K562 (cell line): ENCODE data around the gene ABCC1. TPM values are rescaled to one million over a fixed set of nuclear protein-coding genes. Genes with fewer than 3 reads are reported as not detected.

Source experiments
- ATAC-seq: fragments of 200-7000 bp; cut with Tn5 transposase; 3 replicates; pipeline ENCODE4 v1.9.1; 2020; ENCODE audit warnings: moderate library complexity
- BruUV-seq: library from RNA; stranded (reverse); fragments of 400-500 nt; replicated peaks from 2 replicates; lab custom pipeline; 2021; lab: Mats Ljungman, UMichigan
- CTCF ChIA-PET: fragments of 300-600 bp; formaldehyde crosslinking; extraction: SDS; loops from one replicate; lab custom pipeline; 2021; ENCODE audit warnings: low intra/inter-chr PET ratio; lab: Yijun Ruan, JAX
- POLR2A ChIA-PET: fragments of 300-600, 350-650 bp; sonication (Branson Sonifier 250); formaldehyde crosslinking; extraction: SDS; loops from one replicate; lab custom pipeline; 2021; ENCODE audit warnings: antibody characterized with exemption, inconsistent platforms; lab: Yijun Ruan, JAX
- DNase-seq, 4 experiments: peaks; one replicate each; pipeline versions ENCODE4 v3.0.0 to v3.0.0-alpha.2; 2011 to 2018; ENCODE audit warnings: low spot score in 3 of 4, mixed read lengths in 3 of 4; ENCODE audit errors: extremely low read depth in 1 of 4
- FAIRE-seq: peaks from 2 replicates; lab custom pipeline; 2011; peaks lifted over from hg19 to GRCh38; lab: Jason Lieb, UNC
- H2AFZ ChIP-seq: 2 replicates; pipeline ENCODE4 v1.6.0; 2011; ENCODE audit warnings: low read depth, low read length, control low read depth, inconsistent platforms
- H3K27ac ChIP-seq: fragments of 200-600 bp; 3 replicates; pipeline ENCODE4 v1.8.0; 2011; ENCODE audit warnings: low read depth, mild to moderate bottlenecking, control low read depth, inconsistent platforms, low read length, moderate library complexity, mixed read lengths; ENCODE audit errors: extremely low read depth
- H3K27me3 ChIP-seq, 2 experiments: fragments of 300-600 bp in 1 of 2; 2 replicates in 1 of 2; 3 replicates in 1 of 2; pipeline versions ENCODE4 v1.6.0 to v1.8.0; 2011; ENCODE audit warnings: inconsistent platforms in 2 of 2, low read length in 2 of 2, mild to moderate bottlenecking in 1 of 2, mixed read lengths in 1 of 2, moderate library complexity in 1 of 2; ENCODE audit not compliant: control insufficient read depth in 2 of 2, insufficient read depth in 2 of 2
- H3K36me3 ChIP-seq: fragments of 300-600 bp; 3 replicates; pipeline ENCODE4 v1.8.0; 2011; ENCODE audit warnings: mild to moderate bottlenecking, low read length, inconsistent platforms; ENCODE audit not compliant: control insufficient read depth, insufficient read depth
- H3K4me1 ChIP-seq, 2 experiments: fragments of 200-600 bp in 1 of 2; replicated peaks in 1 of 2; 2 replicates in 1 of 2; 3 replicates in 1 of 2; pipeline versions ENCODE4 v1.5.1 to v1.8.0; 2011; ENCODE audit warnings: inconsistent platforms in 2 of 2, low read length in 2 of 2, mild to moderate bottlenecking in 1 of 2, mixed read lengths in 1 of 2, moderate library complexity in 1 of 2; ENCODE audit not compliant: control insufficient read depth in 2 of 2, insufficient read depth in 2 of 2
- H3K4me2 ChIP-seq: 2 replicates; pipeline ENCODE4 v1.6.1; 2011; ENCODE audit warnings: low read length, control low read depth, inconsistent platforms, mixed read lengths; ENCODE audit not compliant: insufficient read depth
- H3K4me3 ChIP-seq: fragments of 200-600 bp; sonication (generic), shearing (Covaris generic); 2 replicates; pipeline ENCODE4 v1.5.1; 2016; ENCODE audit warnings: control low read depth, inconsistent platforms
- H3K79me2 ChIP-seq: fragments of 200-600 bp; 3 replicates; pipeline ENCODE4 v1.8.0; 2011; ENCODE audit warnings: low read length, inconsistent platforms; ENCODE audit not compliant: control insufficient read depth, insufficient read depth
- H3K9ac ChIP-seq, 2 experiments: 2 replicates each; pipeline versions ENCODE4 v1.6.0 to v1.6.1; 2011; ENCODE audit warnings: low read depth in 2 of 2, low read length in 2 of 2, control low read depth in 1 of 2, inconsistent platforms in 1 of 2, mild to moderate bottlenecking in 1 of 2, mixed read lengths in 1 of 2; ENCODE audit not compliant: insufficient read depth in 1 of 2
- H3K9me1 ChIP-seq: one replicate; pipeline ENCODE4 v1.6.0; 2011; ENCODE audit warnings: inconsistent platforms, mild to moderate bottlenecking, low read length, moderate library complexity; ENCODE audit not compliant: control insufficient read depth, insufficient read depth
- H3K9me3 ChIP-seq: replicated peaks from 2 replicates; pipeline ENCODE4 v1.5.1; 2011; ENCODE audit warnings: low read depth, low read length, inconsistent platforms; ENCODE audit not compliant: control insufficient read depth, insufficient read depth
- H4K20me1 ChIP-seq: replicated peaks from 2 replicates; pipeline ENCODE4 v1.6.1; 2011; ENCODE audit warnings: low read length, inconsistent platforms, mixed read lengths; ENCODE audit not compliant: control insufficient read depth, insufficient read depth
- E2F3 ChIP-seq: fragments of 250-450 bp; sonication (Bioruptor Pico); IDR thresholded peaks from 2 replicates; pipeline ENCODE4 v1.4.0; 2020; ENCODE audit warnings: mild to moderate bottlenecking
- EP300 ChIP-seq: IDR thresholded peaks from 2 replicates; pipeline ENCODE4 v1.6.1; 2012; ENCODE audit warnings: low read length, improper control_type of control experiment
- KDM5B ChIP-seq: fragments of 200-600 bp; sonication (generic); IDR thresholded peaks from 2 replicates; pipeline ENCODE4 v1.6.1; 2012; ENCODE audit warnings: low read depth, mild to moderate bottlenecking, moderate library complexity, low read length, control low read depth, inconsistent platforms; ENCODE audit not compliant: insufficient replicate concordance
- KHSRP ChIP-seq: fragments of 450-650 bp; IDR thresholded peaks from 2 replicates; pipeline ENCODE4 v1.6.1; 2017
- NCOA2 ChIP-seq, 2 experiments: fragments of 450-650 bp; IDR thresholded peaks; 2 replicates each; pipeline ENCODE4 v1.6.1; 2018; ENCODE audit warnings: mild to moderate bottlenecking in 2 of 2, moderate library complexity in 1 of 2; ENCODE audit not compliant: partially characterized antibody in 2 of 2
- NFYB ChIP-seq: IDR thresholded peaks from 2 replicates; pipeline ENCODE4 v1.6.1; 2011; ENCODE audit warnings: mild to moderate bottlenecking, moderate library complexity; ENCODE audit not compliant: insufficient read length; ENCODE audit errors: extremely low read depth
- RFX1 ChIP-seq: fragments of 450-650 bp; IDR thresholded peaks from 2 replicates; pipeline ENCODE4 v1.6.1; 2016; ENCODE audit warnings: mild to moderate bottlenecking, moderate library complexity
- TAF1 ChIP-seq: IDR thresholded peaks from 2 replicates; pipeline ENCODE4 v1.6.1; 2011; ENCODE audit warnings: mild to moderate bottlenecking, low read length, moderate library complexity; ENCODE audit not compliant: insufficient read depth, control insufficient read depth, severe bottlenecking; ENCODE audit errors: extremely low read depth
- ZBTB1 ChIP-seq: sonication (generic); formaldehyde crosslinking; IDR thresholded peaks from 2 replicates; pipeline ENCODE4 v1.8.1; 2023; ENCODE audit warnings: missing genetic modification reagents, low read depth, mild to moderate bottlenecking, borderline replicate concordance
- ZFP30 ChIP-seq: fragments of 250-450 bp; sonication (Bioruptor Pico); IDR thresholded peaks from 2 replicates; pipeline ENCODE4 v1.8.0; 2022; ENCODE audit warnings: moderate library complexity, mild to moderate bottlenecking, inconsistent platforms, borderline replicate concordance
- ZNF354B ChIP-seq: fragments of 250-450 bp; sonication (Bioruptor Pico); IDR thresholded peaks from 2 replicates; pipeline ENCODE4 v1.4.0; 2020
- ZNF551 ChIP-seq: fragments of 250-450 bp; sonication (Bioruptor Pico); IDR thresholded peaks from 2 replicates; pipeline ENCODE4 v1.5.0; 2021; ENCODE audit warnings: mild to moderate bottlenecking, moderate library complexity
- ZNF639 ChIP-seq, 2 experiments: fragments of 200-800 bp in 1 of 2; sonication (Bioruptor generic) in 1 of 2; sonication (generic) in 1 of 2; formaldehyde crosslinking in 1 of 2; IDR thresholded peaks in 1 of 2; conservative IDR thresholded peaks in 1 of 2; 2 replicates each; pipeline versions ENCODE4 v1.5.0 to v1.6.1; 2016 to 2020; ENCODE audit warnings: missing compliant biosample characterization in 1 of 2, missing genetic modification characterization in 1 of 2, missing genetic modification reagents in 1 of 2
- ZNF717 ChIP-seq: fragments of 250-450 bp; sonication (Bioruptor Pico); IDR thresholded peaks from 2 replicates; pipeline ENCODE4 v1.5.0; 2021
- WGBS: fragments of 100-300 bp; shearing (Covaris generic); methylation state at CpG from one replicate; pipeline ENCODE4 v1.1.6; 2016; ENCODE audit warnings: low coverage, mixed read lengths; ENCODE audit not compliant: insufficient coverage; ENCODE audit errors: missing lambda C conversion rate; 5-methylcytosine and 5-hydroxymethylcytosine counted together
- in situ Hi-C: fragments of 300-500 bp; cut with MboI; formaldehyde crosslinking; loops from 4 replicates; pipeline ENCODE4 v1.15.0; 2018; ENCODE audit warnings: inconsistent platforms, mixed read lengths
- intact Hi-C: fragments of 100-400 bp; cut with micrococcal nuclease; formaldehyde crosslinking; loops from 2 replicates; pipeline ENCODE4 v1.14.2; 2022
- polyA plus RNA-seq, 8 experiments: library from polyadenylated mRNA; depleted of rRNA in 4 of 8; stranded (reverse) in 5 of 8; unstranded in 3 of 8; fragments of >200 nt; fragmentation: Nextera tagmentation in 2 of 8; fragmentation: Illumina TruSeq in 1 of 8; extraction: Ambion mirVana in 2 of 8; extraction: Trizol in 1 of 8; gene quantifications; 2 replicates each; pipeline versions ENCODE4 v1.2.1 to v1.2.3, GENCODE V29; 2011 to 2014; ENCODE audit warnings: inconsistent platforms in 1 of 8, missing spikeins in 1 of 8
- total RNA-seq, 7 experiments: library from RNA; depleted of rRNA in 6 of 7; stranded (reverse); fragments of >200 nt in 6 of 7; fragmentation: Illumina TruSeq in 2 of 7; extraction: Trizol in 2 of 7; gene quantifications; 2 replicates each; pipeline versions ENCODE4 v1.2.1 to v1.2.3, GENCODE V29; 2011 to 2021; ENCODE audit warnings: low replicate concordance in 1 of 7

ABCC1 gene
- total and polyA plus RNA-seq, 9 of the 15 experiments (the other 6 are each of a cell fraction or from before 2014, with no cell fraction given), result 3.9 to 41.6 (median 10.0) TPM

DNA sequence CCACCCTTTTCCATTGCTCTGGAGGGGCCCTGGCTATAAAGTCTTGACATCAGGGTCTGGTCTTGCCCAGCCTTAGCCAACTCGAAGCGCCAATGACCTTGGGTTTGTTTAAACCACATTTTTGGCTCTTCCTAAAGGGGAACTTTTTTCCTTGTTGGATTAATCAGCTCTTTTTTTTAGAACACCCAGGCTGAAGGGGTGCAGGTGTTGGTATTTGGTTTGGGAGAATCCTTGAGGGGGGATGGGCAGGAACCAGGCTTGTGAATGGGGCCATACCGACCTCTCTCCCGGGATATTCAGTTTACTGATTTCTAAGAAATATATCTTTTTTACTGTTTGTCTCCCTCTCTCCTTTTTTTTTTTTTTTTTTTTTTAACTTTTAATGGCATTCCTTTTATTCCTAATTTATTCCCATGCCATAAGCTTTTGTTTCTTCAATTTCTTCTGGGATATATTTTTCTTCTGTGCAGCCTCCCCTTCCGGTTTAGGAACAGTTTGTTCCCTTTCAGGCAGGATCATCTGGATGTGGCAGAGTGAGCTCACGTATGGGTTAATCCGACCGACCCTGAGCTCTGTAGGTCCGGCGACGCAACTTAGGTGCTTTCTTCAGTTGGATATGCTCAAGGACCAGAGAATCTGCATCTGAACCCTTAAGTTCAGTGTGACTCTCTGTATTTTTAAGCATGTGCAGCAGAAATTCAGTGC lies 144.4 kb downstream of the ABCC1 start:
- Histone ChIP-seq H3K9ac (no peak overlapping the region), H3K36me3 (peaks cover 79% of the 10 kb centered on the region; the same call in 2 of the 3 replicates), H3K4me1 (no peaks in the 10 kb centered on the region), H3K4me3 (no peak overlapping the region), H3K79me2 (no peaks in the 10 kb centered on the region)
- DNase-seq, result no peak
- TF ChIP-seq ZBTB1, result no peak
- TF ChIP-seq NCOA2 (IDR thresholded peaks at IDR 0.05; ENCODE audit: partially characterized antibody in 2 of 2), result no peak
- no peak for TF ChIP-seq ZNF354B (CRISPR knock-in tag)
- TF ChIP-seq TAF1, result no peak
- TF ChIP-seq, all 486 proteins: peak for 0
- Histone ChIP-seq H3K27ac (no peak overlapping the region), H3K9me1 (no peaks in the 10 kb centered on the region), H3K9me3 (no peaks in the 10 kb centered on the region), H3K4me2 (no peak overlapping the region), H3K27me3 (no peaks in the 10 kb centered on the region), H4K20me1 (no peaks in the 10 kb centered on the region), H2AFZ (no peak overlapping the region)
- intact Hi-C loops (no loop called here), in situ Hi-C loops (no loop called here)
- POLR2A ChIA-PET, result no interaction called here
- no peak for FAIRE-seq
- ATAC-seq, result no peak
- CTCF ChIA-PET, result no interaction called here
- BruUV-seq, result no TSS peak
- 90% methylated on average over 11 of the region's 11 CpGs for WGBS

GRCh38 chr16:16095646-16096045 lies 146.2 kb downstream of the ABCC1 start:
- no peaks in the 10 kb centered on the region for H3K27me3 ChIP-seq
- no peaks in the 10 kb centered on the region for H3K9me3 ChIP-seq
- no peaks in the 10 kb centered on the region for H4K20me1 ChIP-seq
- no peak overlapping the region for H3K27ac ChIP-seq
- DNase-seq, result no peak
- H3K9me1 ChIP-seq, result no peaks in the 10 kb centered on the region
- no peak overlapping the region for H2AFZ ChIP-seq
- ChIA-PET POLR2A (no interaction called here), CTCF (no interaction called here)
- H3K79me2 ChIP-seq, result no peaks in the 10 kb centered on the region
- ATAC-seq, result no peak
- no peak for FAIRE-seq
- H3K4me1 ChIP-seq, result no peaks in the 10 kb centered on the region
- no peak overlapping the region for H3K4me2 ChIP-seq
- intact Hi-C loops (no loop called here), in situ Hi-C loops (no loop called here)
- no peak overlapping the region for H3K4me3 ChIP-seq
- WGBS, result 88% methylated on average over 8 of the region's 8 CpGs
- H3K9ac ChIP-seq, result no peak overlapping the region
- peaks cover 78% of the 10 kb centered on the region; the same call in 2 of the 3 replicates for H3K36me3 ChIP-seq
- no TSS peak for BruUV-seq
- TF ChIP-seq ZNF717 (CRISPR knock-in tag) (no peak), ZFP30 (CRISPR knock-in tag) (no peak), ZNF551 (CRISPR knock-in tag) (no peak), E2F3 (CRISPR knock-in tag) (no peak), RFX1 (no peak), KDM5B (no peak), ZNF639 (CRISPR knock-in tag; conservative IDR thresholded peaks at IDR 0.05 in 1 of 2, IDR thresholded peaks at IDR 0.05 in 1 of 2) (no peak), KHSRP (no peak), NFYB (no peak), EP300 (no peak)
